ENCODE results near the gene ZMYND12. TPM values are rescaled to one million over a fixed set of nuclear protein-coding genes. Genes with fewer than 3 reads are reported as not detected.
A peak's percentile ranks its signal among the peaks of the same experiment; 100 is the strongest.

ZMYND12 gene
- total and polyA plus RNA-seq, 5 experiments from 2014 or later = 0.13 to 1.6 (median 0.40) TPM; not detected in 1

GRCh38 chr1:42417166-42417565 is 38.7 kb downstream of the ZMYND12 start:
- Mint-ChIP-seq H3K9me3 (no peaks in the 10 kb centered on the region), H3K4me1 (no peaks in the 10 kb centered on the region), H3K27me3 (peaks cover 0 to 4% (median 0%) of the 10 kb centered on the region in 5 donors), H3K36me3 (no peaks in the 10 kb centered on the region), H3K4me3 (no peak overlapping the region), H3K27ac (peak overlapping the region in 1 of 10 donors; percentile 52)
- POLR2A ChIA-PET = no interaction called here
- DNase-seq = no peak
- ATAC-seq = no peak

- POLR2A ChIA-PET = no interaction called here
- peaks cover 0 to 10% (median 2%) of the 10 kb centered on the region in 5 donors for H3K27me3 Mint-ChIP-seq
- H3K36me3 Mint-ChIP-seq = no peaks in the 10 kb centered on the region
- DNase-seq (no peak), ATAC-seq (no peak)
- H3K27ac Mint-ChIP-seq = peak overlapping the region in 1 of 10 donors; percentile 52
- no peaks in the 10 kb centered on the region for H3K9me3 Mint-ChIP-seq
- no peak overlapping the region for H3K4me3 Mint-ChIP-seq
- no peaks in the 10 kb centered on the region for H3K4me1 Mint-ChIP-seq
Observed at GRCh38 chr1:42414551-42415496, 41.0 kb downstream of the ZMYND12 start.

DNA sequence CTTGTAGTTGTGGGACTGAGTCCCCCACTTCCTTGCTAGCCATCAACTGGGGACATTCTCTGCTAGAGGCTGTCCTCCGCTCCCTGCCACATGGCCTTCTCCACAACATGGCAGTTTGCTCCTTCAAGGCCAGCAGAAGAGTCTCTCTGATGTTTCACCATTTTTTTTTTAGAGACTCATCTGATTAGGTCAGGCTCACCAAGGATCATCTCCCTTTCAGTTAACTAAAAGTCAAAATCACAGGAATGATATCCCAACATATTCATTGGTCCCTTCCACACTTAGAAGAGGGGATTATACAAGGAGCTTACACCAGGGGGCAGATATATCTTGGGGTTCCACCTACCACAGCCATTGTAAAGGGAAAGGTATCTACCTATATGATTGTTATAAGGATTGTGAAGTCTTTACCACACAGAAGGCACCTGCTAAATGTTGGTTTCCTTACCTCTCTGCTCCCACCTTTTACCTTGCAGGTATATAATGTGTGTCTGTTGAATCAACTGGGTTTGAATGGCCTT is 51.9 kb downstream of the ZMYND12 start:
- ATAC-seq (no peak), DNase-seq (no peak)
- Mint-ChIP-seq H3K27me3 (peaks cover 0 to 10% (median 5%) of the 10 kb centered on the region in 5 donors), H3K4me1 (no peaks in the 10 kb centered on the region), H3K4me3 (no peak overlapping the region), H3K9me3 (peaks cover 0 to 5% (median 0%) of the 10 kb centered on the region in 9 donors), H3K36me3 (no peaks in the 10 kb centered on the region), H3K27ac (no peak overlapping the region)
- POLR2A ChIA-PET = no interaction called here

GRCh38 chr1:42399315-42400100 is 56.3 kb downstream of the ZMYND12 start:
- Mint-ChIP-seq H3K27me3 (peaks cover 0 to 2% (median 0%) of the 10 kb centered on the region in 5 donors), H3K9me3 (no peaks in the 10 kb centered on the region), H3K27ac (no peak overlapping the region), H3K4me3 (no peak overlapping the region), H3K4me1 (no peaks in the 10 kb centered on the region), H3K36me3 (no peaks in the 10 kb centered on the region)
- no peak for DNase-seq
- ATAC-seq = no peak
- POLR2A ChIA-PET = no interaction called here

DNA sequence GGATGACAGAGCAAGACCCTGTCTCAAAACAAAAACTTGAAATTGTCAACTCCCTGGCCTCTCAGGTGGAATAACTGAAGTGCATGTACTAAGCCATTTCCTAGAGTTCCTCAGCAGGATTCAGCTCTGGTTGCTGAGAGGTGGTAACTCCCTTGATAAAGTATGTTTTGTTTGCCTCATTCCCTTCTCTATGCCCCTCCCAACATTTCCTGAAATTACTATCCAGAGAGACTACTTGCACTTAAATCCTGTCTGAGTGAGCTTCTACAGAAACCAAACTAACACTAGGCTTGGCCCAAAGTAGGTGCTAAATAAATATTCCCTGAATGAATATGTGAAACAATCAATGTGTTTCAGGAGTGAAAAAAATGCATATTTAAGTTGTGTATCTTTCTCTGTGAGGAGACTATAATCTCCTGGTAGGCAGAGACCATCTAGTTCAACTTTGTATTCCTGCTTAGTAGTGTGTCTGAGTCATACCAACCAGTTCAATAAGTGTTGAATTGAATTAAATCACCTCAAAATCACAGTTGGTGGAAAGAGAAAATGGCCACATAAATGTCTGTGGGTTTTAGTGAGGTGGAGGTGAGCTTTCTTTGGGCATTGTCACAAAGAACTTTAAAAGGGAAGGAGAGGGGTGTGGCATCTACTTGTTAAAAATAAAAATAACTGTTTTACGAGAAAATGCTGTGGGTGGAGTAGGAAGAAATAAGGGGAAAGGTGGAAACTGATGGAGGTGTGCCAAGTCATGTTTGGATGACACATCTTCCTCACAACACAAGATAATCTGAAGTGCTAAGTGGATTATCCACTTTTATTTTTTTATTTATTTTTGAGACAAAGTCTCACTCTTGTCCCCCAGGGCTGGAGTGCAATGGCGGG is 62.6 kb downstream of the ZMYND12 start:
- no peak for ATAC-seq
- H3K36me3 Mint-ChIP-seq = no peaks in the 10 kb centered on the region
- no peaks in the 10 kb centered on the region for H3K9me3 Mint-ChIP-seq
- H3K4me3 Mint-ChIP-seq = no peak overlapping the region
- POLR2A ChIA-PET = no interaction called here
- no peaks in the 10 kb centered on the region for H3K4me1 Mint-ChIP-seq
- no peak overlapping the region for H3K27ac Mint-ChIP-seq
- H3K27me3 Mint-ChIP-seq = peaks cover 0 to 6% (median 2%) of the 10 kb centered on the region in 5 donors
- DNase-seq = no peak

DNA sequence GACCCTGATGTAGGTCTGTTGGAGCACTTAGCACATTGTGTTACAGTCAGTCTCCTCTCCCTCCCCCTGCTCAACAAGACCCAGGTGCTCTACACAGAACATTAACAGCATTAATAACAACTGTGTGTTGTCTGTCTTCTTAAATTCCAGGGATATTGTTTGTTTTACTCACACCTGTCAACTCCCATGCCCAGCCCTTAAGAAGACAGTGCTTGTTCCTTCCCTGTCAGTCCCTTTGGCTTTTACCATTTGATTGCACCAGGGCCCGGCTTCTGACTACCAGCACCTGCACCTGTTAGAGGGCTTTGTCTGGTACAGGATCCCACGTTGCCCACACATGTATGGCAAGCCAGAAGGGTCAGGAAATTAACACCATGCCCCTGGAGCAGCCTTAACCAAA is 63.6 kb downstream of the ZMYND12 start:
- H3K9me3 Mint-ChIP-seq = no peaks in the 10 kb centered on the region
- POLR2A ChIA-PET = interaction anchor here (0.5 to 0.6 kb wide), 2 partner anchors 17 to 700 kb away, joined by 3 read pairs; no protein-coding TSS in a partner anchor
- no peaks in the 10 kb centered on the region for H3K4me1 Mint-ChIP-seq
- H3K36me3 Mint-ChIP-seq = no peaks in the 10 kb centered on the region
- no peak for ATAC-seq
- no peak for DNase-seq
- no peak overlapping the region for H3K27ac Mint-ChIP-seq
- peaks cover 0 to 9% (median 5%) of the 10 kb centered on the region in 5 donors for H3K27me3 Mint-ChIP-seq
- no peak overlapping the region for H3K4me3 Mint-ChIP-seq

GRCh38 chr1:42386051-42386450 is 69.8 kb downstream of the ZMYND12 start:
- no peak for DNase-seq
- Mint-ChIP-seq H3K9me3 (no peaks in the 10 kb centered on the region), H3K27ac (no peak overlapping the region), H3K4me1 (peaks cover 0 to 3% (median 0%) of the 10 kb centered on the region in 4 donors), H3K36me3 (no peaks in the 10 kb centered on the region), H3K4me3 (no peak overlapping the region), H3K27me3 (peaks cover 11 to 29% (median 21%) of the 10 kb centered on the region in 5 donors)
- POLR2A ChIA-PET = no interaction called here
- ATAC-seq = no peak

GRCh38 chr1:42385283-42385682 is 70.5 kb downstream of the ZMYND12 start:
- Mint-ChIP-seq H3K4me3 (no peak overlapping the region), H3K4me1 (peaks cover 0 to 4% (median 0%) of the 10 kb centered on the region in 4 donors), H3K9me3 (no peaks in the 10 kb centered on the region), H3K27me3 (peaks cover 11 to 29% (median 21%) of the 10 kb centered on the region in 5 donors), H3K27ac (no peak overlapping the region), H3K36me3 (no peaks in the 10 kb centered on the region)
- DNase-seq (no peak), ATAC-seq (no peak)
- POLR2A ChIA-PET = no interaction called here

DNA sequence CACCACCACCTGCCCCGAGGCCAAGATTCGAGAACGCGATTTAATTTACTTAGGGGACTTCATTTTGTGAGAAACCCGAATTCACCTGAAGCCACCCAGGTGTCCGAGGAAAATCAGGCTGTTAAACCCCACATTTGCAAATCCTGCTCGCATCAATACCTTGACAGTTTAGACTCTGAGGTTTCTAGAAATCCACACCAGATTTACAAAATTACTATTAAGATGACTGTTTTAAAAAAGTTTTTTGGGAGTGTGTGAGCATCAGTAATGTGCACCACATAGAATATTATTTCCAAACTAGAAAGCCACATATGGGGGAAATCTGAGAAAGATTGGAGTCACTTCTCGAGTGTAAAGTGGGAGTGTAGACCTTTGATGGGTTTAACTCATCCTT is 74.5 kb downstream of the ZMYND12 start:
- Mint-ChIP-seq H3K27me3 (peaks cover 11 to 47% (median 27%) of the 10 kb centered on the region in 5 donors), H3K36me3 (no peaks in the 10 kb centered on the region), H3K4me1 (peaks cover 0 to 10% (median 3%) of the 10 kb centered on the region in 4 donors), H3K27ac (no peak overlapping the region), H3K9me3 (no peaks in the 10 kb centered on the region), H3K4me3 (peak overlapping the region; percentile 39 to 86 (median 72))
- ATAC-seq (no peak), DNase-seq (peak in 2 of 10 donors; percentile 0 to 5)
- POLR2A ChIA-PET = no interaction called here

DNA sequence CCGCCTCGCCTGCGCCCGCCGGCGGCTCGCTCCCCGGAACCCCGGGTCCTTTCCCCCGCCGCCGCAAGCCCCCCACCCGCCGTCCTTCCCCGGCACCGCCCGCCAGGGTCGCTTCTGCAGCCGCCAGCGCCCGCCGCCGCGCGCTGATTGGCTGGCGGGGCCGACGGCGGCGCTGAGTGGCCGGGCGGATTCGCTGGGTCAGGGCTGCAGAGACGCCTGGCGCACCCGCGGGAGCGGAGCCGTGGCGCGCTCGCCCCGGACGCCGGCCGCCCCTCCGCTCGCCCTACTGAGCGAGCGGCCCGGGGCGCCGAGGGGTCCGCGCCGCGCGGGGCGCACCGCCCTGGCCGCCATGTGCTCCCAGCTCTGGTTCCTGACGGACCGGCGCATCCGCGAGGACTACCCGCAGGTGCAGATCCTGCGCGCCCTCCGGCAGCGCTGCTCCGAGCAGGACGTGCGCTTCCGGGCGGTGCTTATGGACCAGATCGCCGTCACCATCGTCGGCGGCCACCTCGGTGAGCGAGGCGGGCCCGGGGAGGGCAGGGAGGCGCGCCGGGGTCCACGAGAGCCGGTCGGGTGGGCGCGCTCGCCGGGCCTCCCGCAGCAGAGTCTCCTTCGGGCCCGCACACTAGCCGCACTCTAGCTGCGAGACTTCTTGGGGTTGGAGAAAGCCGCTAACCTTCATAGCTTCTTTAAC is 75.1 kb downstream of the ZMYND12 start, which contains the start of gene RIMKLA:
Gene RIMKLA (plus strand): TSS at position 207 of the 694 bp plus-strand sequence. CDS start 143 bp downstream, at position 350.
- no peaks in the 10 kb centered on the region for H3K9me3 Mint-ChIP-seq
- DNase-seq (peak in 8 of 10 donors; percentile 1 to 45 (median 27)), ATAC-seq (peak; percentile 69 to 89)
- H3K4me3 Mint-ChIP-seq = peak within 1 kb of the TSS; percentile 73 to 91 (median 83)
- H3K4me1 Mint-ChIP-seq = peaks cover 0 to 10% (median 3%) of the 10 kb centered on the region in 4 donors
- H3K36me3 Mint-ChIP-seq = no peaks in the 10 kb centered on the region
- H3K27ac Mint-ChIP-seq = no peak within 1 kb of the TSS
- POLR2A ChIA-PET = no interaction called here
- peaks cover 11 to 50% (median 27%) of the 10 kb centered on the region in 5 donors for H3K27me3 Mint-ChIP-seq

Measured in naive thymus-derived CD8-positive, alpha-beta T cell (primary cell).